ENCODE results near the gene UBALD2.
"Not testable (repeated sequence)": the region's sequence is repeated elsewhere in the genome, so short reads cannot be mapped to it uniquely, and the experiment has no call there.

Gene UBALD2

DNA sequence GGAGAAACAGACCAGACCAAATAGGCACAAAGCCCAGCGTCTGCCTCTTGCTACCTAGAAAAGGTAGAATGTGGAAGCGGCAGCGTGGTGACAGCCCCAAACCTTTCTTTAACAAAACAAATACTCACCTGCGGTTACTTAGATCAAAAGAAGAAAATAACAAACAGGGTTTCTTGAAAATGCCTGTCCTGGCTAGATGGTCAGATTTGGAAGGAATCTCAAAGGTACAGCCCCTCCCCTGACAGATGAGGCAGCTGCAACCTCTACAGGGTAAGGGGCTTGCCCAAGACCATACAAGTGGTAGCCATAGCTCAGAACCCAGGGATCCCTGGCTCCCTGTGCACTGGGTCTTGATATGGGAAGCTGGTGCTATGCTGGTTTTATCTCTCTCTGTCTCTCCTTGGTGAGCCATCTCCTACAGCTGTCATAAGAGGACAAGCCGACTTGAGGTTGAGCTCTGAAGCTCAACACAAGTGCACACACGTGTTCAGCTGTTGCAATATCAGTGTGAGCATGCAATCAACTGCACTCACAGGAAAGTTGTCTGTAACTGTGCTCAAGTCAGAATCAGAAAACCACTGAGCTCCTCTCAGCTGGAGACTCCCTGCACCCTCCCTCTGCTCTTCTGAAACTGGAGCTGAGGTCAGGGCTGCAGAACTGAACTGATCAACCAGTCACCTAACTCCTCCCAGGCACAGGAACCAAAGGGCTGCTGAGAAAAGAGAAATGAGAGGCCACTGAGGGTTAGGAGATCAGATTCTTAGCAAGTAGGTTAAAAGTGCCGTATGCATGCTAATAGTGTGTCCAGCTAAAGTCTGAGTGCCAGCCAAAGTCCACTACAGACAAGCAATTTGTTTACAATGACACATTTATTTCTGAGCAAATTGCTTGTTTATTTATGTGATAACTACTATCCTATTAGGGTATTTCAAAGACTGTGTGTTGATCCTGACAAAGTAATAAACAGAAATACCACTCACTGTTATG is 18.8 kb upstream of the UBALD2 start:
- DNase-seq, result peak; percentile 48

DNA sequence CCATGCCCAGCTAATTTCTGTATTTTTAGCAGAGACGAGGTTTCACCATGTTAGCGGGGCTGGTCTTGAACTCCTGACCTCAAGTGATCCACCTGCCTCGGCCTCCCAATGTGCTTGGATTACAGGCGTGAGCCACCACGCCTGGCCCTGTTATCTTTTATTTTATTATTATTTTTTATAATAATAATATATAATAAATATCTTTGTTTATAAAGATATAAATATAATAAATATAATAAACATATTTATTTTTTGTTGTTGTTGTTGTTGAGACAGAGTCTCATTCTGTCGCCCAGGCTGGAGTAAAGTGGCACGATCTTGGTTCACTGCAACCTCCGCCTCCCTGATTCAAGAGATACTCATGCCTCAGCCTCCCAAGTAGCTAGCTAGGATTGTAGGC is 17.8 kb upstream of the UBALD2 start:
- DNase-seq, result no peak

DNA sequence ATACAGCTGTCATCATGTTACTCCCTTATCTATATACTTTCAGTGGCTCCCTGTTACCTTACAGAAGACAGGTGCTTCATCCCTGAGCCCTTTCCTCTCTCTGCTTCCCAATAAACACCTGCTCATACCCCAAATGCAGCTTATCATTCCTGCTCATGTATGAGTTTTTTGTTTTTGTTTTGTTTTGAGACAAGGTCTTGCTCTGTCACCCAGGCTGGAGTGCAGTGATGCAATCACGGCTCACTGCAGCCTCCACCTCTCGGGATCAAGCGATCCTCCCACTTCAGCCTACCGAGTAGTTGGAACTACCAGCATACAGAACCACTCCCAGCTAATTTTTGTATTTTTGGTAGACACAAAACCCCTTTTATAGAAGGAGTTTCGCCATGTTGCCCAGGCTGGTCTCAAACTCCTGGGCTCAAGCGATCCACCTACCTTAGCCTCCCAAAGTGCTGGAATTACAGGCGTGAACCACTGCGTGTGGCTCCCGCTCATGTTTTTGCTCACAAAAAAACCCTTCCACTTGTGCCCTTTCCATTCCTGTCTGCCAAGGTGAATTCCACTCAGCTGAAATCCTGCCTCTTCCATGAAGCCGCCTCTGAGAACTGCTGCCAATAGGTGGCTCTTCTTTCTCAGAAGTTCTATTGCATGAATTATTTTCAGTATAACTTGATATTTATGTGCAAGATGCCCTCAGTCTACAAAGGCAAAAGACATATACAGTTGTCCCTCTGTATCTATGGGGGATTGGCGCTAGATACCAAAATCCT is 16.9 kb upstream of the UBALD2 start:
- DNase-seq, result no peak

DNA sequence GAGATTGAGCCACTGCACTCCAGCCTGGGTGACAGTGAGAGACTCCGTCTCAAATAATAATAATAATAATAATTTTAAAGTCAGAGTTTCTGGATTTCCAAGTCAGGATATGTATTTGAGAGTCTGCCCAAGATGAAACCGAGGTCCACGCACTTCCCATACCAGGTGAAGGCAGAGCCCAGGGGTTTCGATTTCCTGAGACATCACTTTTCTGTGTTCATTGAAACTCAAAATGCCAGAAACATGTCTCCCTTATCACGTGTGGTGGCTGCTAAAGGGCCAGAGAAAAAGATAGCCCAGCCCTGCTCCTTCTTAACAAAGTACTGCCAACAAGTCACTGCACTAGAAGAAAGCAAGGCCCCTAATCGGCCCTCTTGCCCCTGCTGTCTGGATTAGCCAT is 15.0 kb upstream of the UBALD2 start:
- DNase-seq, result no peak

DNA sequence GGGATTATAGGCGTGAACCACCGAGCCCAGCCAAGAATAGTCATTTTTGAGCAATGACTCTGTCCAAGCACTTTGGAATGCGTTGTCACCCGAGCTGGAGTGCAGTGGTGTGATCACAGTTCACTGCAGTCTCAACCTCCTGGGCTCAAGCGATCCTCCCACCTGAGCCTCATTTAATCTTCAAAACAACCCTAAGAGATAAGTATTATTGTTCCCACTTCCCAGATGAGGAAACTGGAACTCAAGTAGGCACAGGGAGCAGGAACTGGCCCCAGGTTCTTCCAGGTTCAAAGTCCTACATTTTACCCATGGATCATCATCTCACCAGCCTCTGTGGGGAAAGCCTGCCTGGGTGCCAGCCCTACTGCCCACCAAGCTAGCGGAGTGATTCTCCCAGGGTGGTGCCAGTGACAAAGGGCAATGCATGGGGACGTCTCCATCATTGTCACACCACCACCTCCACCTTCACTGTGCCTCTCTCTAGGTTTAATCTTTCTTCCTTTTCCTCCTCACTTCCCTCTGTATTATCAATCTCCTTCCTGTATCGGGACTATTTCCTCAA is 13.6 kb upstream of the UBALD2 start:
- no peak for DNase-seq

DNA sequence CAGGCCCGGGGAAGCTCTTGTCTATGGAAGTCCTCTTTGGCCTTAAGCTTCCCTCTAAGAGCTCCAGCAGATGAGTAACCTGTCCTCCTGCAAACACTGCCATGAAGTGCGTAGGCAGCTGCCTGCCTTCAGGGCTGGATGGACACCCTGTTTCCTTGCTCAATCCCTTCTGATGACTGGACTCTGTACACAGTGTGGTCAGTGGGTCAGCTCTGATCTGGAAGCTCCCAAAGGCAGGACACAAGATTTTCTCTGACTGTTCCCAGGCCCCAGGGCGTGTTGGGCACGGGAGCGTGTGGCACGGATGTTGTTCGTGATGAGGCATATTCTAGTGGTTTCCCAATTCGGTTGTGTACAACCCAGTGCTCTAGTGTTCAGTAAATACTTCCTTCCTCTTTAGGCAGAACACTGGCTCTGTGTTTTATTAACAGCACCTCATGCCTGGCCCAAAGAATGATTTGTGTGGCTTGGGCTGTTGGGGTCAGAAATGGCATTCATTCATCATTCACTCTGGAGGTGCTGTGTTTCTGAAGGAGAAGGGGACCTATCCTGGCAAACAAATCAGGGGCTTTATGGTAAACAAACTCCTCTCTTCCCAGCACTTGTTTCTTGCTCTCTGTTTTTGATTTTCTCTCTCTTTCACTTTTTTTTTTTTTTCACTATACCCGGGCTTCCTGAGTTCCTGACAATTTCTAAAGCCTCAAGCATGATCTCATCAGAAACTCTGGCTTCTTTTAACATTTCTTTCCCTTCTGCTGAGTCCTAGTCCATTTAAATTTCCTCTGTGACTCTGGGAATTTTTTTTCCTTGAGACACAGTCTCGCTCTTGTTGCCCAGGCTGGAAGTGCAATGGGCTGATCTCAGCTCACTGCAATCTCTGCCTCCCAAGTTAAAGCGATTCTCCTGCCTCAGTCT is 12.9 kb upstream of the UBALD2 start:
- DNase-seq, result peak; percentile 52

DNA sequence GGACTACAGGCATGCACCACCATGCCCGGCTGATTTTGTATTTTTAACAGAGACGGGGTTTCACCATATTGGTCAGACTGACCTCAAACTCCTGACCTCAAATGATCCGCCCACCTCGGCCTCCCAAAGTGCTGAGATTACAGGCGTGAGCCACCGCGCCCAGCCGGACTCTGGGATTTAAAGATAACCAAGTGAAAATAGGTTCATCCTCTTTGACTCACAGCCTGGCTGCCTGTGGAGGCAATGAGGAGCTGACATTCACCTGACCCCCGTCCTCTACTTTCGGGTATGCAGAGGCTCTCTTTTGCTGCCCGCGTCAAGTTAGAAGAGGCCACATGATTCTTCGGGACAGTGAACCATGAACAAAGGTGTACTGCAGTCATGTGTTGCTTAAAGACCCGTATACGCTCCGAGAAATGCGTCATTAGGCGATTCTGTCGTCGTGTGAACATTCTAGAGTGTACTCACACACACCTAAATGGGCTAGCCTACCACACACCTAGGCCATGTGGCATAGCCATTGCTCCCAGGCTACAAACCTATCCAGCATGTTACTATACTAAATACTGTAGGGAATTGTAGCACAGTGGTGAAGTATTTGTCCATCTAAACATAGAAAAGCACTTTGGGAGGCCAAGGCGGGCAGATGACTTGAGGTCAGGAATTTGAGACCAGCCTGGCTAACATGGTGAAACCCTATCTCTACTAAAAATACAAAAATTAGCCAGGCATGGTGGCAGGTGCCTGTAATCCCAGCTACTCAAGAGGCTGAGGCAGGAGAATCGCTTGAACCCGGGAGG is 12.0 kb upstream of the UBALD2 start:
- not testable (repeated sequence) for DNase-seq

DNA sequence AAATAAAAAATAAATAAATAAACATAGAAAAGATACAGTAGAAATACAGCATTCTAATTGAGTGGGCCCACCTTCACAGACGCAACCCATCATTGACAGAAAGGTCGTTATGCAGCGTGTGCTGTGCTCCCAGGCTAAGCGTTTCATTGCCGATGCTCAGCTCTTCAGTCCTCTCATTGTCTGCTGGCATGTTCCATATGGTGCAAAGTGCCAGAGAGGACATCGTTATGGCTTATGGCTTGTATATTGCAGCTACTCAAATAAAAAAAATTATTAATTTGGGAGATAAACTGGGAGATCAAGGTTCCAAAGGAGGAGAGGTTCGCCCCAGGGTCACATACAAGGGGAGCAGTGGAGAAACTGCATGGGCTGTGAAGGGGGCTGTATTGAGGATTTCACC is 11.3 kb upstream of the UBALD2 start:
- DNase-seq, result no peak

DNA sequence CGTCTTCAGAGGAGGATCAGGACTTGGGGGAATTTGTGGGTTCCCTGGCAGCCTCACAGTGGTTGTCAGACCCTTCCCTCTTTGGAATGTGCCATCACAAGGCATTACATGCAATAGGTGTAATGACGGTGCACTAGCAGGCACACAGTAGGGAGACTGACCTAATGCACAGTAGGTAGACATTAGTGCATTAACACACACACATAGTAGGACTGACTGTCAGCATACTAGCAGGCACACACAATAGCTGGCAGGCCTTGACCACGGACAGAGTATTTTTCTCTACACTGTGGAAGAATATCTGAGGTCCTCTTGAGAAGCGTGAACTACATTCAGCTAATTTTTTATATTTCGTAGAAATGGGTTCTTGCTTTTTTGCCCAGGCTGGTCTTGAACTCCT is 10.9 kb upstream of the UBALD2 start:
- DNase-seq, result no peak

DNA sequence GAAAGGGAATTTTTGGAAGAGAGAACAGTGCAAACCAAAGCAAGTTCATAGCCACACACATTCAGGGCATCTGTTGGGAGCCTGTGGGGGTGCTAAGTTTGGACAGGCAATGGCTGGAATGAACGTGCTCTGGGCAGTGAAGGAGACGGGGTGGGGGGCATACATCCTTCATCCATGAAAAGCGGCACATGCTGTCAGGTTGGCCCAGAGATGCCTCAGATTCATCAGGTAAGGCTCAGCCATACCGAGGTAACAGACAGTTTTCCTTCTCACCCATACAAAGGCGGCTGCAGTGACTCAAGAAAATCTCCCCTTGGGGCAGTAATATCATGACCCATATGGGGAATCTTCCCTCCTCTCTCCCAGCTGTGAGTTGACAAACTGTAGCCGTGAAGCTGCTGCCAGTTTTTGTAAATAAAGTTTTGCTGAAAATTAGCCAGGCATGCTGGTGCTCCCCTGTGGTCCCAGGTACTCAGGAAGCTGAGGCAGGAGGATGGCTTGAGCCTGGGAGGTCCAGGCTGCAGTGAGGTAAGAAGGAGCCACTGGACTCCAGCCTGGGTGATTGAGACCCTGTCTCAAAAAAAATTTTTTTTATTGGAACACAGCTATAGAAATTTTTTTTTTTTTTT is 9.2 kb upstream of the UBALD2 start:
- no peak for DNase-seq

DNA sequence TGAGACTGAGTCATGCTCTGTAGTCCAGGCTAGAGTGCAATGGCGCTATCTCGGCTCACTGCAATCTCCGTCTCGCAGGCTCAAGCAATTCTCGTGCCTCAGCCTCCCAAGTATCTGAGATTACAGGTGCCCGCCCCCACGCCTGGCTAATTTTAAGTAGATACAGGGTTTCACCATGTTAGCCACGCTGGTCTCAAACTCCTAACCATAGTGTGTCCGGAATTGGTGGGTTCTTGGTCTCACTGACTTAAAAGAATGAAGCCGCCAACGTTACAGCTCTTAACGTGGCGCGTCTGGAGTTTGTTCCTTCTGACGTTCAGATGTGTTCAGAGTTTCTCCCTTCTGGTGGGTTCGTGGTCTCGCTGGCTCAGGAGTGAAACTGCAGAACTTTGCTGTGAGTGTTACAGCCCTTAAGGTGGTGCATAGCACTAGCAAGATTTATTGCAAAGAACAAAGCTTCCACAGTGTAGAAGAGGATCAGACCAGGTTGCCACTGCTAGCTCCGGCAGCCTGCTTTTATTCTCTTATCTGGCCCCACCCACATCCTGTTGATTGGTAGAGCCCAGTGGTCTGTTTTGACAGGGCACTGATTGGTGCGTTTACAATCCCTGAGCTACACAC is 8.6 kb upstream of the UBALD2 start:
- DNase-seq, result peak; percentile 72

DNA sequence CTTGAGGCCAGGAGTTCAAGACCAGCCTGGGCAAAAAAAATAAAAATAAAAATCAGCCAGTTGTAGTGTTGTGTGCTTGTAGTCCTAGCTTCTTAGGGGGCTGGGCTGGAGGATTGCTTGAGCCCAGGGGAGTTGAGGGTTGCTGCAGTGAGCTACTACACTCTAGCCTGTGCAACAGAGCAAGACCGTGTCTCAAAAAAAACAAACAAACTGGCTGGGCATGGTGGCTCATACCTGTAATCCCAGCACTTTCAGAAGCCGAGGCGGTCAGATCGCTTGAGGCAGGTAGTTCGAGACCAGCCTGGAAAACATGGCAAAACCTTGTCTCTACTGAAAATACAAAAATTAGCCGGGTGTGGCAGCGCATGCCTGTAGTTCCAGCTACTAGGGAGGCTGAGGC is 4.9 kb upstream of the UBALD2 start:
- no peak for DNase-seq

DNA sequence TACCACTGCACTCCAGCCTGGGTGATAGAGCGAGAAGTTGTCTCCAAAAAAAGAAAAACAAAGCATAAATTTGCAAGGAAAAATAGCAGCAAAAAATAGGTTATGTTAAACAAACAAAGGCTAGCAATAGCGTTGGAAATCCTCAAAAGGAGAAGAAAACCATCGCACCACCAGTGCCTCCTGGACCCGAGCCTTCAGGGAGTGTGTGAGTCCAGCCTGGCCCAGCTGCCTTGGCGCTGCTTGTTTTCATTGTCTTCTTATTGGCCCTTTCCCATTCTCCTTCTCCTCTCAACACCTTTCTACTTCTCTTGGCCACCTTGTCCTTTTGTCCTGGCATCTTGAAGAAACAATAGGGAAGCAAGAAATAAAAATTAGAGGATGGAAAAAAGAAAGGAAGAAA is 4.5 kb upstream of the UBALD2 start:
- no peak for DNase-seq

DNA sequence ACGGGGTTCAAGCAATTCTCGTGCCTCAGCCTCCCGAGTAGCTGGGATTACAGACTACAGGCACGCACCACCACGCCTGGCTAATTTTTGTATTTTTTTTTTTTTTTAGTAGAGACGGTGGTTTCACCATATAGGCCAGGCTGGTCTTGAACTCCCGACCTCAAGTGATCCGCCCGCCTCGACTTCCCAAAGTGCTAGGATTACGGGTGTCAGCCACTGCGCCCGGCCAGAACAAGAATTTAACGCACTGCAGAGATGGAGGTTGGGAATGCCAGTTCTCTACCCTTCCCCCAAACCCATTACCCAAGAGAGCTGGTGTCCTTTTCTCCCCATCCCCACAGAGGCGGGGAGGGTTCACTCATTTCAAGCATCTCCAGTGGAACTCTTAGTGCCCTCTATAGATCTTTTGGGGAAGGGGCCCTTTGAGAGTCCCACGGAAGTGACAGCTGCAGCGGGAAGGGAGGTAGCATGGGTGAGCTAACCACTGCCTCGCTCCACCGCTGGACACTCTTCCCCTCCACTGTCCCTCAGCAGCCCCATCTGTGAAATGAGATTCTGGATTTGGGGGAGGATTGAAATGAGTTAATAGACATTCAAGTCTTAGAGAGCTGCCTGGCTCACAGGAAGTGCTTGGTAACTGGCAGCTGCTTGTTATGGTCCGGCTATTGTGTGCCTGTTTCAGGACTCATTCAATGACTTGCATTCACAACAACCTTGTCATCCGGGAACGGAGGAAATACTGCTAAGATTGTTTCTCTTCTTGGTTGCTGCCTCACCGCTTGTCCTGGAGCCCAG is 3.5 kb upstream of the UBALD2 start:
- DNase-seq, result no peak

DNA sequence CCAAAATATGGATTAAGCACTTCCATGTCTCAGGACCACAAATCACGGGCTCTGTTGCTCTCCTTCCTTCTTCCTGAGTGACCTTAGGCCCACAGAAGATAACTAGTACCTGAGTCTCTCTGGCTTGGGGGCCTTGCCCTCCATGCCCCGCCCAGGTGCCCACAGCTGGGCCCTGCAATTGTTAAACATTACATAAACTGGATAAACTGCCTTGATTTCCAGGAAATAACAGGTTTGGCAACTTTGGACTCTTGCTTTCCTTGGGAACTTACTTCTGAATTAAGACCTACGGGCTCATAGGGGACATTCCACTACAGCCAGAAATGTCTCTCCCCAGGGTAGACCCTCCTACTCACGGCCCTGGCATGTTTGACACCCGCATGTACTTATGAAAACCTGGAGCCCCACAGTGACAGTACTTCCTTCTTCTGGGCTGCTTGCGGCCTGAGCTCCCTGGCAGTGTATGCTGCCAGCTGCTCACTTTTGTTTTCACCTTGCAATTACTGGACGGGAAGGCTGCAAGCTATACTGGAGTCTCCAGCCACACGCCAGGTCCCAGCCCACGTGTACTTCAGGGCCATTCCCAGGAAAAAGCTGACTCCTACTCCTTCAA is 2.3 kb upstream of the UBALD2 start:
- DNase-seq, result no peak

DNA sequence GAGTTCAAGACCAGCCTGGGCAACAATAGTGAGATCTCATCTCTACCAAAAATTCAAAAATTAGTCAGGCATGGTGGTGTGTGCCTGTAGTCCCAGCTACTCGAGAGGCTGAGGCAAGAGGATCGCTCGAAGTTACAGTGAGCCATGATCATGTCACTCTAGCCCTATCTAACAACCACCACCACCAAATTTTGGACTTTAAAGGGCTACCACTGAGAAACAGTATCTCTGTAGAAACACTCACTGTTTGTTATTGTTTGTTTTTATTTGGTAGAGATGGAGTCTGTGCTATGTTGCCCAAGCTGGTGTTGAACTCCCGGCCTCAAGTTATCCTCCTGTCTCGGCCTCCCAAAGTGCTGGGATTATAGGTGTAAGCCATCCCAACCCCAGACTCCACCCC is 1.3 kb upstream of the UBALD2 start:
- DNase-seq, result no peak

DNA sequence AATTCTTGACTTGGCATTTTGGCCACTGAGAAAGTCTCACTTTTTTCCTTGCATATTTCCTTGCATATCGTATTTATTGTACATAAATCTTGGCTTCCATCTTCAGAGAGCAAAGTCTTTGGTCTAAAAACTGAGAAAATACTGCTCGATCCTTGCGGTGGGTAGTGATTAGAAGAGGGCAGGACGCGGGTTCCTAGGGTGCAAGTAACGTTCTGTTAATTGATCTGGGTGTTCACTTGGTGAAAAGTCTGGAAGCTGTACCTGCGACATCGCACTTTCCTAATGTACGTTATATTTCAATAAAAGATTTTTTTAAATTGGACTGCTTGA is 758 bp upstream of the UBALD2 start:
- no peak for DNase-seq

DNA sequence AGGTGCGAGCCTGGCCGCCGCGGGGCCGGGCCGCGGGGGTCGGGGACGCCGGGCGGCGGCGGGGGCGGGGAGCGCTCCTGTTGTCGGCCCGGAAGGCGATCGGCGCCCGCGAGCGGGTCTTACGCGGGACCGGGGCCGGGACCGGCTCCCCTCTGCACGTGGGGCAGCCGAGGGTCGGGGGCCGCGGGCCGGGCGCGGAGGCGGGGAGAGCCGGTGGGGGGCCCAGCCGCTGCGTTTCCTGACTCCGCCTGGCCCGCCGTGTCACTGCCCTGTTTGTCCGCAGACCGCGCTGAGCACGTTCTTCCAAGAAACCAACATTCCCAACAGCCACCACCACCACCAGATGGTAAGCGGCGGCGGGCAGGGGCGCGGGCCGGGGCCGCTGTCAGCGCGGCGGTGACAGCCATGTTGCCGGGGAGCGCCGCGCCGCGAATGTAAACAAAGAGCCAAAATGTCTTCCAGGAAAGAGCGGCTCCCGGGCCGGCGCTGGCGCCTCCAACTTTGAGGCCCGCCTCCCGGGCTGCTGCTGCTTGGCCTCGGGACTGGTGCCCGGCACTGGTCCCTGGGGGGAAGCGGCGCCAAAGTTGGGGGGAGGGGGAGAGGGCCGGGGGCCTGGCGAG is 586 bp downstream of the UBALD2 start:
- peak; percentile 66 for DNase-seq
